Sciatic nerve (tissue), 2 donors: ENCODE results near the gene METAP2. TPM values are rescaled to one million over a fixed set of nuclear protein-coding genes. Genes with fewer than 3 reads are reported as not detected.

Experiments
- ATAC-seq: fragments of 200-7000 bp; cut with Tn5 transposase; one replicate; pipeline ENCODE4 v1.9.1; 2020; ENCODE audit warnings: mild to moderate bottlenecking, moderate library complexity
- DNase-seq: peaks from one replicate; pipeline ENCODE4 v3.0.0-alpha.2; 2020; ENCODE audit warnings: low spot score
- intact Hi-C: fragments of 100-400 bp; cut with DNase I; formaldehyde crosslinking; loops from one replicate; pipeline ENCODE4 v1.14.2; 2022
- total RNA-seq: library from RNA; stranded (reverse); fragmentation: NEBNext Ultra II Directional; extraction: Animal tissue kit (Norgen Biotek cat#: 25700); gene quantifications from one replicate; pipeline ENCODE4 v1.2.1, GENCODE V29; 2021
- donor health status: DM: no; HTN: no; CAD: no.
- donor health status: DM: no; HTN: no; CAD: no.

The METAP2 gene
- total RNA-seq, 1 donor from 2014 or later: 65.8 TPM

- DNase-seq: no peak
- no peak for ATAC-seq
- intact Hi-C loops: no loop called here
Observed at GRCh38 chr12:95499772-95500171, 25.8 kb downstream of the METAP2 start.

GRCh38 chr12:95504140-95504539 lies 30.2 kb downstream of the METAP2 start:
- intact Hi-C loops: no loop called here
- ATAC-seq: no peak
- DNase-seq: no peak

GRCh38 chr12:95505039-95505438 lies 31.1 kb downstream of the METAP2 start:
- ATAC-seq (no peak), DNase-seq (no peak)
- intact Hi-C loops: no loop called here

DNA sequence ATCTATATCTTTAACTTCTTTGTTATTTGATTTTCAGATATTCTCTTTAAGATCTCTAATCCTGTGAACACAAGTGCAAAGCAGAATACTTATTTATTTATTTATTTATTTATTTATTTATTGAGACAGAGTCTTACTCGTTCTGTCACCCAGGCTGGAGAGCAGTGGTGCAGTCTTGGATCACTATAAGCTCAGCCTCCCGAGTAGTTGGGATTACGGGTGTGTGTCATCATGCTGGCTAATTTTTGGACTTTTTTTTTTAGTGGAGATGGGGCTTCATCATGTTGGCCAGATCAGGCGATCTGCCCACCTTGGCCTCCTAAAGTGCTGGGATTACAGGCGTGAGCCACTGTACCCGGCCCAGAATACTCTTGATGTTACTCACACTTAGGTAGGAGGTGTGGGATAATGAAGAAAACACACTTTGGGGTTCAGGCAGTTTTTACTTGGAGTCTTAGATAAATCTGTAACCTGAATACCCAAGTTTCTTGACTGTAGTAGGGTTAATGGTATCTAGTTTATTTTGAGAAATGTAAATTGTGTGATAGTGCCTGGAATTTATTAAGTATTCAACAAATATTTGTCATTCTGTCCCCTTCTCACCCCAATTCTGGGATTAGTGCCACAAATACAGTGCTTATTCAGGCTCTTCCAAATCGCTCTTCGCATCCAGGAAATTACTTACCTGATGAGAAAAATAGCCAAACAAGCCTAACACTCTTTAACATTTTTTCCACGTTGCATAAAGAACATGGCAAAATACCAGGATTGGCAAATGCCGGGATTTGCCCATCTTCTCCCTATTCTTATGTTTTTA lies 33.0 kb downstream of the METAP2 start:
- DNase-seq (no peak), ATAC-seq (no peak)
- intact Hi-C loops: no loop called here

DNA sequence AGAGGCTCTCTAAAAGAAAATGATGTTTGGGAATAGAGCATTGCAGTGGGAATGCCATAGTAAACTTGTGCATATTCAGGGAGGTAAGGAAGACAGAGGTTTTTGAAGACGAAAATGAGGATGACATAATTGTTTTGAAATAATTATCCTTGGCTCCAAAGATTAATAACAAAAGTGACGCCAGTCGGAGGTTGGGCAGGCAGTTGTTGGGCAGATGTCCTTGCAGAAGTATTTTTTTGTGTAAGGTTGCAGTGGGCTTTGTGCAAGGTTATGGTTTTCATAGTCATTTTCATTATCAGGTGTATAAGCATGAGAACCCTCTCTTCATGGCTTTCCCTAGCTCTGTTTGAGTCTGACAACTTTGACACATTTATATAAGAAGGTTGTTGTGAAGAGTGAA lies 35.3 kb downstream of the METAP2 start:
- DNase-seq (no peak), ATAC-seq (no peak)
- intact Hi-C loops: no loop called here

- intact Hi-C loops: no loop called here
- DNase-seq (no peak), ATAC-seq (no peak)
Observed at GRCh38 chr12:95511977-95512376, 38.0 kb downstream of the METAP2 start.

- ATAC-seq (no peak), DNase-seq (no peak)
- intact Hi-C loops: no loop called here
Observed at GRCh38 chr12:95513599-95513998, 39.6 kb downstream of the METAP2 start.

DNA sequence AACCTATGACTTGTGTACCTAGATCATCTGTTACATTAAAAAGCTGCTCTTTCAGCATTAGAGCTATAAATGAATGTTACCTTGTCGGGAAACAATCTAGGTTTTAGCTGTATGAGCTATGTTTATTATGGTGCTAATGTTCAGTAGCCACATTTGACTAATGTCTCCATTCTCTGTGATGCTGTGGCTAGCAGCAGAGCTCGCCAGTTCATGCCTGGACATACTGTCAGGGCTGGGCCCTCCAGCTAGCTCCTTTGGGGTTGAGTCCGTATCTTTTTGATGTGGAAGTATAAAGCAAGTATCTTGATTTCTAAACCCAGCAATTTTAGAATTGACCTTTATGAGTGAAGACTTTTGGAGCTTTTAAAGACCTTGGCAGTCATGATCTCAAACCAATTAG lies 41.2 kb downstream of the METAP2 start:
- no peak for ATAC-seq
- intact Hi-C loops: no loop called here
- DNase-seq: no peak

DNA sequence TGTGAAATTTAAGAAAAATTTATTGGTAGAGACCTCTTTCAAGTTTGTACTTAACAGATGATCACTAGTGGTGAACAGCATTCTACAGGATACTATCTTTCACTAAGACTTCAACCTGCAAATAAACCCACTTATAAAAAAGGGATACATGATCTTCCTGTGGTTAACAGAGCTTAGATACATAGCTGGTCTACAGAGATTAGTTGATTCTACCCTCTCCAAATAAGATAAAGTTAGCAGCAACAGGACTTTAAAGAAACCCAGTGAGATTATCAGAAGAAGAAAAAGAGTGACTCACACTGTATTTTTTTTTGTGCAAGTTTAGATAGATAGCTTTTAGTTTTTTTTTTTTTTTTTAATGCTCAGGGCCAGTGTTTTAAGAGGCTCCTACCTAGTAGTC lies 42.8 kb downstream of the METAP2 start:
- intact Hi-C loops: no loop called here
- DNase-seq: no peak
- ATAC-seq: no peak

GRCh38 chr12:95517246-95517645 lies 43.3 kb downstream of the METAP2 start:
- no peak for ATAC-seq
- DNase-seq: no peak
- intact Hi-C loops: no loop called here

DNA sequence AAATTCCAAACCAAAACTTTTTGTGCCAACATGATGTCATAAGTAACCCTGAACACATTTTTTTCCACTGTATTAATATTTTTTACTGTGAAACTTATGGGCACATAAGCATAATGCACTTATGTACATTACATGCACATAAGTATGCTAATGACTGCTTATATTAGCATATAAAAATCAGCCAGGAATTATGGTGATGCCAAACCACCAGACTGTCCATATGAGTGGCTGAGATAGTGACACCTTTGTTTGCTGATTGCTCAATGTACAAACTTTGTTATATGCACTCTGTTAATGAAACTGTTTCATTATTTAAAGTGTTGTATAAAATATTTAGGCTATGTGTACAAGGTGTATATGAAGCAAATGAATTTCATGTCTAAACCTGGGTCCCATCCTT lies 45.0 kb downstream of the METAP2 start:
- no peak for DNase-seq

DNA sequence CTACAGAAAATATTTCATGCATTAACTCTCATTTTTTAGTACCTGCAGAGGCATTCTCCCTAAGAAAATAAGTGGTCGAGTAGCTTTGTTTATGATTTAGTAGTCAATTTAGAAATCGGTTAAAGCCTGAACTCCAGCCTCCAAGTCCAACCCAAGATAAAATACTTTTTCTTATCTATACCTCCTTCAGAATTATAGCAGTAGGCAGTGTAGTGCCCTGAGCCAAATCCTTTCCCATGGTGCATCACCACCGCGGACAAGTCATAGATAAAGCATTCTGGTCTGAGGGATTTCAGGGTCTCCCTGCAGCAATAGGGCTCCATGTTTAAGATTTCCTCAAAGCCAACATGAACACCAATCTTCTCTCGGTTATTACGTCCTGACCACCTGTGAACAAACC lies 46.9 kb downstream of the METAP2 start:
- DNase-seq (no peak), ATAC-seq (no peak)
- intact Hi-C loops: no loop called here

More for the DNA sequence above, 45.0 kb downstream of the METAP2 start:
- intact Hi-C loops: no loop called here
- ATAC-seq: no peak

DNA sequence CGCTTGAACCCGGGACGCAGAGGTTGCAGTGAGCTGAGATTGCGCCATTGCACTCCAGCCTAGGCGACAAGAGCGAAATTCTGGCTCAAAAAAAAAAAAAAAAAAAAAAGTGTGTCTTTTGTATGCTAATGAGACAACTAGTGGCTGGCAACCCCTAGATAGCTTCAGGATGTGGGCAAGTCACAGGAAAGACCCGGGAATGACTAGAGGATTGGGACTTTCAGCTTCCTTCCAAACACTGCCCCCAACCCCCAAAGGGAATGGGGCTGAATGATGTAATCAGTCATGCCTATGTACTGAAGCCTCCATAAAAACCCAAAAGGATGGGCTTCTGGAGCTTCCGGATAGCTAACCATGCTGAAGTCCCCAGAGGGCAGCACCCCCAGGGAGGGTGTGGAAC lies 48.7 kb downstream of the METAP2 start:
- ATAC-seq (no peak), DNase-seq (no peak)
- intact Hi-C loops: no loop called here

GRCh38 chr12:95528431-95528830 lies 54.5 kb downstream of the METAP2 start:
- DNase-seq (no peak), ATAC-seq (no peak)
- intact Hi-C loops: no loop called here

DNA sequence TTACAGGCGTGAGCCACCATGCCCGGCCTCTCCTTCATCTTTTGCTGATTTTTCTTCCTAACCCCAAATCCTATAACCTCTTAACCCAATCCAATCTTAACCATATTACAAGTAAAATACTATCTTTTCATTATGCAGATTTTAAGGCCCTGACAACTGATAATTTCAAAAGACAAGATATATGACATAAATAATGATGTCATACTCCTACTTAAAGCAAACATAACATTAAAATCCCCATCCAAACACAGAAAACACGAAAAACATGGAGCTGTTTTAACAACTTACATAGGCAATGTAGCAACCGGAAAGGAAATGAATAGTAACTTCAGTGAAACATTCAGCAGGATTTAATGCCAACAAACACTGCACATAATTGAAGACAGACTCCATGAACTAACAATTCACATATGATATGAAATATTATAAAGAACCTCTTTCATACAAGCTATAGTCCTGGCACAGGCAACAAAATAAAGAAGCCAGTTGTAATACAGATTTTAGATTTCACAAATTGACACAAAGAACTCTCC lies 55.8 kb downstream of the METAP2 start:
- intact Hi-C loops: loop anchor here (10.0 kb wide), 1 partner anchor 415 kb away; no protein-coding TSS in a partner anchor
- ATAC-seq (no peak), DNase-seq (no peak)

DNA sequence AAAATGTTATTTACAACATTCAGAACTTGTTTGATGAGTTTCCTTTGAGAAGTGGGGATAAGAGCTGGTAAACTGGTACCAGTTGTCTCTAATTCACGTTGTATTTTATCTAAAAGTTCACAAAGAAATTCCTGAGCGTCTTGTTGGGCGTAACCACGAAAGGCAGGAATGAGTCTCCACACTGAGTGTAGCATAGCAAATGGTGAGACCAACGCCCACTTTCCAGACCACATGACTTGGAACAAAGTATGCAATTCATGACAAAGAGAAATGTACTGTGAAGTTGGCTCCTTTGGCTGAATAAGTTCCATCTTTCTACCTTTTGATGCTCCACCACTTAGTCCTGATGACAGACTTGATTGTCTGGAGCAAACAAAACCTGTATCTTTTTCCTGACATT lies 58.9 kb downstream of the METAP2 start:
- ATAC-seq: no peak
- intact Hi-C loops: loop anchor here (10.0 kb wide), 1 partner anchor 418 kb away; no protein-coding TSS in a partner anchor

DNA sequence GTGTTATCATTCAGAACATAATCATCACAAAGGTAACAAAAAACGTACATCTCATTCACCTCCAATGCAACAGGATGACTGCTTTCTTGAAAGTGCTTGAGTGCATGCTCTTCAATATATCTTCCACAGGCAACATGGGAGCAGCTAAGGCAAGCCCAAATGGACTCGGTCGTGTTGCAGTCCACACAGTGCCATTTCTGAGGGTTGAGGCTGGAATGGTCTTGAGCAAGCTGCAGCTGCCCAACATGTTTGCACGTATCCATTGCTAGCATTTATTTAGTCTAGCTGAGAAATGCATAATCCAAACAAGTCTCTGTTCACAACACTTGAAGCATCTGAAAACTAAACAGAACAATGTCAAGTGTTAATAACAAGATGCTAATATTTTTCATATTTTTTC lies 60.0 kb downstream of the METAP2 start:
- DNase-seq: no peak
- ATAC-seq: peak; percentile 37
- intact Hi-C loops: loop anchor here (10.0 kb wide), 1 partner anchor 419 kb away; no protein-coding TSS in a partner anchor

More for the DNA sequence above, 58.9 kb downstream of the METAP2 start:
- DNase-seq: no peak

DNA sequence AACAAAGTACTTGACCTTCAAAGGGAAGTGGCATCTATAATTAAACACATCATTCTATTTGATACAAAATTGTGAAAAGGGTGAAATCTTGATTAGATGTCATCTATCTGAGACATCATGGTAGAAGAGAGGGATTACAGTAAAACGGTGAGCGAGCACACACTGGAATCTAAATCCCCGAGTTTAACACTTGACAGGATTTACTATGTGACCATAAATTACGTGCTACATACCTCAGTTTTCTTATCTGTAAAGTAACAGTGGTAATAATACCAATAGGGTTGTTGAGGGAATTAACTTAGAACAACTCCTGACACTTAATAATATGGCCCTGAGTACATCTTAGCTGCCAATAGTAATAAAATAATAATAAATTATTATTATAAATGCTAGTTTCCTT lies 64.1 kb downstream of the METAP2 start:
- intact Hi-C loops: loop anchor here (10.0 kb wide), 1 partner anchor 423 kb away; no protein-coding TSS in a partner anchor
- DNase-seq: no peak
- no peak for ATAC-seq

- DNase-seq: no peak
- intact Hi-C loops: loop anchor here (10.0 kb wide), 1 partner anchor 424 kb away; no protein-coding TSS in a partner anchor
- ATAC-seq: no peak
Observed at GRCh38 chr12:95538656-95539055, 64.7 kb downstream of the METAP2 start.

DNA sequence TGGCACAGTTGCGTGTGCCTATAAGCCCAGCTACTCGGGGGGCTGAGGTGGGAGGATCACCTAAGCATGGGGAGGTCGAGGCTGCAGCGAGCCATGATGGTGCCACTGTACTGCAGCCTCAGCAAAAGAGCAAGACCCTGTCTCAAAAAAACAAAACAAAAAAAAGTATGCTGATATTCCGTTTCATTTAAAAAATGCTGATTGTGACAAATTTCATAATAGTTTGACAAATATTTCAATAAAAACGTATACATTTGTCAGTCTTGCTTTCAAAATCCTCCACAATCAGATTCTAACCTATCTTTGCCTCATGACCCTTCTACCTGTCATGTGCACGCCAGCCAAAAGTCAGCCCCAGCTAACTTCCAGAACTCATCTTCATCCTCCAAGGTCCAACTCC lies 67.5 kb downstream of the METAP2 start:
- DNase-seq: no peak
- no peak for ATAC-seq
- intact Hi-C loops: no loop called here

DNA sequence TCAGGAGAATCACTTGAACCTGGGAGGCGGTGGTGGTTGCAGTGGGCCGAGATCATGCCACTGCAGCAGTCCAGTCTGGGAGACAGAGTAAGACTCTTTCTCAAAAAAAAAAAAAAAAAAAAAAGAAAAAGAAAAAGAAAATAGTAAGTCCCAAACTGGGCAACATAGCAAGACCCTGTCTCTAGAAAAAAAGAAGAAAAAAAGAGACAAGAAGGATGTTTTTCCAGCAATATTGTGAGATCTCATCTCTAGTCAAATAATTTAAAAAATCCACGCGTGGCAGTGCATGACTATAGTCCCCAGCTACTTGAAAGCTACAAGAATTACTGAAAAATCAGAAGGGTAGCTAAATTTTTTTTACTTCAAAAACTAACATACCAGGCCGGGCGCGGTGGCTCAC lies 69.4 kb downstream of the METAP2 start:
- intact Hi-C loops: no loop called here
- no peak for DNase-seq
- no peak for ATAC-seq
